GM23248 (cell line): ENCODE data around the gene MORN1.

Experiments used
- EZH2 ChIP-seq: fragments of 200-600 bp; sonication (generic); IDR thresholded peaks from 2 replicates; pipeline ENCODE4 v1.6.1; 2018; ENCODE audit warnings: antibody characterized with exemption, mild to moderate bottlenecking; ENCODE audit not compliant: insufficient read depth, poor library complexity, severe bottlenecking
- EZH2phosphoT487 ChIP-seq: fragments of 200-600 bp; sonication (generic); IDR thresholded peaks from 2 replicates; pipeline ENCODE4 v1.6.1; 2018; ENCODE audit warnings: antibody characterized with exemption, moderate library complexity, mild to moderate bottlenecking, low read depth; ENCODE audit not compliant: insufficient read depth

- no peak for TF ChIP-seq EZH2
- TF ChIP-seq EZH2phosphoT487 = no peak
Observed at GRCh38 chr1:2426540-2426939, 35.2 kb upstream of the MORN1 start.
